Gastrocnemius medialis (tissue), 4 donors: ENCODE results near the gene GPS1. TPM values are rescaled to one million over a fixed set of nuclear protein-coding genes. Genes with fewer than 3 reads are reported as not detected.

Source experiments
- ATAC-seq, 2 donors: fragments of 150-250 bp; one replicate each; pipeline ENCODE4 v1.9.1; 2016
- DNase-seq, 2 donors: peaks; one replicate each; pipeline ENCODE4 v3.0.0-alpha.2; 2019
- H3K27ac ChIP-seq, 4 donors: fragments of 200-600 bp; sonication (generic); 1 replicate in 1 of 4; 2 replicates in 3 of 4; pipeline ENCODE4 v1.5.1; 2016 to 2018; ENCODE audit warnings: mild to moderate bottlenecking in 2 of 4, moderate library complexity in 1 of 4
- H3K27me3 ChIP-seq, 3 donors: fragments of 200-600 bp; sonication (generic) in 2 of 3; 1 replicate in 1 of 3; 2 replicates in 2 of 3; pipeline versions ENCODE4 v1.5.1 to v1.6.0; 2016 to 2019; ENCODE audit warnings: mild to moderate bottlenecking in 1 of 3, moderate library complexity in 1 of 3
- H3K36me3 ChIP-seq, 2 donors: fragments of 200-600 bp; sonication (generic) in 1 of 2; one replicate each; pipeline ENCODE4 v1.5.1; 2017 to 2018
- H3K4me1 ChIP-seq, 2 donors: fragments of 200-600 bp; sonication (generic) in 1 of 2; one replicate each; pipeline ENCODE4 v1.5.1; 2016 to 2017; ENCODE audit warnings: mild to moderate bottlenecking in 2 of 2
- H3K4me3 ChIP-seq, 4 donors: fragments of 200-600 bp; sonication (generic) in 3 of 4; 1 replicate in 1 of 4; 2 replicates in 3 of 4; pipeline ENCODE4 v1.5.1; 2016 to 2019; ENCODE audit warnings: mild to moderate bottlenecking in 2 of 4
- H3K9me3 ChIP-seq, 3 donors: fragments of 200-600 bp; sonication (generic) in 2 of 3; 1 replicate in 1 of 3; 2 replicates in 2 of 3; pipeline ENCODE4 v1.5.1; 2016 to 2019
- POLR2A ChIP-seq, 2 donors: fragments of 450-650 bp; IDR thresholded peaks; one replicate each; pipeline ENCODE4 v1.6.1; 2017; ENCODE audit warnings: antibody characterized with exemption in 2 of 2, mild to moderate bottlenecking in 2 of 2, moderate library complexity in 2 of 2
- in situ Hi-C, 4 donors: fragments of 200-750 bp; cut with MboI; loops; one replicate each; pipeline versions ENCODE4 v1.15.0 to v1.8.0; 2017; ENCODE audit warnings: low sequenced_read_pairs in 4 of 4
- intact Hi-C: fragments of 100-400 bp; cut with DNase I; formaldehyde crosslinking; loops from one replicate; pipeline ENCODE4 v1.15.1; 2023; ENCODE audit warnings: low total_unique reads
- total RNA-seq, 4 donors: library from RNA; depleted of rRNA; stranded (reverse); fragments of >200 nt; gene quantifications; one replicate each; pipeline versions ENCODE4 v1.1.0 to v1.2.3, GENCODE V29; 2016
- TF ChIP-seq, protein P1 (sequence below), 5 experiments: fragments of 450-650 bp in 3 of 5; fragments of 200-600 bp in 2 of 5; sonication (generic) in 2 of 5; IDR thresholded peaks in 4 of 5; conservative IDR thresholded peaks in 1 of 5; 1 replicate in 4 of 5; 2 replicates in 1 of 5; pipeline ENCODE4 v1.5.1; 2016 to 2019; ENCODE audit warnings: antibody characterized with exemption in 5 of 5, mild to moderate bottlenecking in 3 of 5, moderate library complexity in 3 of 5

The GPS1 gene
- total RNA-seq, 4 donors from 2014 or later, result 119 to 174 (median 137) TPM

DNA sequence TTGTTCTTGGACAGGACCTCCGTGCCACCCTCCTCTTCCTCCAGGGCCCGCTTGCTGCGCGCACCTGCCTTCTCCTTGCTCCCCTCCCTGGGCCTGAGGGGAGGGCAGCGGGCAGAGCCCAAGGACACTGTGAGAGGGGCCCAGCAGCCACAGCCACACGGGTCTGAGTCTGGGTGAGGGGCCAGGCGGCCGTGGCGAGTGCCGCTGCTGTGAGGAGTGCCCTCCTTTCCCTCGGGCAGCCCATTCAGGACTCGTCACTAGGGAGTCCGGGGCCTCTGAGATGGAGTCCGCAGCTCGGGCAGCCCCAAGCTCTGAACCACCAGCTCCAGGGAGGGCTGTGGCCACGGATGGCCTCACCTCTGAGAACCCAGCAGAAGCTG, 8.3 kb downstream of the GPS1 start:
- Histone ChIP-seq H3K27me3 (no peaks in the 10 kb centered on the region), H3K27ac (no peak overlapping the region), H3K4me3 (no peak overlapping the region), H3K36me3 (peaks cover 0 to 77% of the 10 kb centered on the region in 2 donors), H3K4me1 (peaks cover 12 to 14% of the 10 kb centered on the region in 2 donors), H3K9me3 (no peaks in the 10 kb centered on the region)
- TF ChIP-seq, protein P1, sequence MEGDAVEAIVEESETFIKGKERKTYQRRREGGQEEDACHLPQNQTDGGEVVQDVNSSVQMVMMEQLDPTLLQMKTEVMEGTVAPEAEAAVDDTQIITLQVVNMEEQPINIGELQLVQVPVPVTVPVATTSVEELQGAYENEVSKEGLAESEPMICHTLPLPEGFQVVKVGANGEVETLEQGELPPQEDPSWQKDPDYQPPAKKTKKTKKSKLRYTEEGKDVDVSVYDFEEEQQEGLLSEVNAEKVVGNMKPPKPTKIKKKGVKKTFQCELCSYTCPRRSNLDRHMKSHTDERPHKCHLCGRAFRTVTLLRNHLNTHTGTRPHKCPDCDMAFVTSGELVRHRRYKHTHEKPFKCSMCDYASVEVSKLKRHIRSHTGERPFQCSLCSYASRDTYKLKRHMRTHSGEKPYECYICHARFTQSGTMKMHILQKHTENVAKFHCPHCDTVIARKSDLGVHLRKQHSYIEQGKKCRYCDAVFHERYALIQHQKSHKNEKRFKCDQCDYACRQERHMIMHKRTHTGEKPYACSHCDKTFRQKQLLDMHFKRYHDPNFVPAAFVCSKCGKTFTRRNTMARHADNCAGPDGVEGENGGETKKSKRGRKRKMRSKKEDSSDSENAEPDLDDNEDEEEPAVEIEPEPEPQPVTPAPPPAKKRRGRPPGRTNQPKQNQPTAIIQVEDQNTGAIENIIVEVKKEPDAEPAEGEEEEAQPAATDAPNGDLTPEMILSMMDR (IDR thresholded peaks at IDR 0.05 in 4 of 5, conservative IDR thresholded peaks at IDR 0.05 in 1 of 5), result no peak
- in situ Hi-C loops (no loop called here), intact Hi-C loops (no loop called here)
- ATAC-seq (no peak), DNase-seq (no peak)

DNA sequence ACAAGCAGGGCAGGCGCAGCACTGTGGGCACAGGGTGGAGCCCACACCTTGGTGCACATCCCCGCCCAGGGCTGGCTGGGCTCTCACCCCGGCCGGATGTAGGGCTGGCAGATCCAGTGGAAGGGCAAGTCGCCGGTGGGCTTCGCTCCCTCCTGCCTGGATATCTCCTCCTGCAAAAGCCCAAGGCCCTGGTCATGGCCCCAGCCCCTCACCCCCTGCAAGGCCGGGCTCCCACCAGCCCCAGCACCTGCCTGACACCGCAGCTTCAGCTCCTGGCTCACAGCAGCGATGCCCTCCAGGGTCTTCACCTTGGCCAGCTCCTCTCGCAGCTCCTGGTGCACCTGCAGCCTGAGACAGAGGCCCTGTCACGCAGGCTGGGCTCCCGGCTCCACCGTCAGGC, 8.9 kb downstream of the GPS1 start:
- H3K4me1 ChIP-seq, result peaks cover 13 to 18% of the 10 kb centered on the region in 2 donors
- H3K4me3 ChIP-seq, result no peak overlapping the region
- TF ChIP-seq, protein P1 (IDR thresholded peaks at IDR 0.05 in 4 of 5, conservative IDR thresholded peaks at IDR 0.05 in 1 of 5), result no peak
- no peak for TF ChIP-seq POLR2A (IDR thresholded peaks at IDR 0.05)
- intact Hi-C loops (no loop called here), in situ Hi-C loops (no loop called here)
- H3K36me3 ChIP-seq, result peaks cover 0 to 71% of the 10 kb centered on the region in 2 donors
- no peak overlapping the region for H3K27ac ChIP-seq
- H3K27me3 ChIP-seq, result no peaks in the 10 kb centered on the region
- no peaks in the 10 kb centered on the region for H3K9me3 ChIP-seq
- DNase-seq (no peak), ATAC-seq (no peak)

DNA sequence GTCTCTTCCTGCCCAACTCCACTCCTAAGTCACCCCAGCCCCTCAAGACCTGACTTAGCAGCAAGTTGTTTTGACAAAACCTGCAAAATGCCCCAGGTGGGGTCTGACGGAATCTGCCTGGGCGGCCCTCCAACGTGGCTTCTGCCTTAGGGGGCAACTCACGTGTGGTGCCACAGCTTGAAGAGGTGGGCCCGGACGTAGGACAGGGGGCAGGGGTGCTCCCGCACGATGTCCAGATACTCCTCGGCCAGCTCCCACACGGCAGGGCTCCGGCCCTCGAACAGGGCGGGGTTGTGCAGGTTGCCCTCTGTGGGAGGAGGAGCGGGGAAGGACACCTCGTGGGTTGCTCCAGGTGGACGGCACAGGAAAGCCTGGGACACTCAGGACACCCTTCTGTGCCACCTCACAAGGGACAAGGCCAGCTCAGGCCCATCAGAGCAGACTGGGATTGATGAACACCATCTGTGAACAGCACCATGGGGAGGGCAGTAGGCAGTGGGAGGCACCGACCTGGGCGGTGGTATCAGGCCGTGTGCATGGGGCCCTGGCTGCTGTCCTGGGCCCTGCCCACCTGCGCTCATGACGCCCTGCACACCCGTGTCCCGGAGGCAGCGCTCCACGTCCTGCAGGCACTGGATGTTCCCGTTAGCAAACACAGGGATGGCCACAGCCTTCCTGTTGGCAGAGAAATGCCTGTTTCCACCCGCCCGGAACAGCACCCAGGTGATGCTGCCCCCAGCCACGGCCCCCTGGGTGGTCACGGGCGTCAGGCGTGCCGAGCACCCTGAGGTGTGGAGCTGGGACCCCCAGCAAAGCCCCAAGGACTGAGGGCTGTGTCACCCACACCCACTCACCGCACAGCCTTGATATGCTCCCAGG, 9.6 kb downstream of the GPS1 start:
- Histone ChIP-seq H3K4me1 (peaks cover 13 to 23% of the 10 kb centered on the region in 2 donors), H3K36me3 (peaks cover 0 to 64% of the 10 kb centered on the region in 2 donors), H3K27ac (no peak overlapping the region), H3K9me3 (no peaks in the 10 kb centered on the region), H3K4me3 (no peak overlapping the region), H3K27me3 (no peaks in the 10 kb centered on the region)
- intact Hi-C loops, result no loop called here
- in situ Hi-C loops, result no loop called here
- DNase-seq, result no peak
- TF ChIP-seq, protein P1 (IDR thresholded peaks at IDR 0.05 in 4 of 5, conservative IDR thresholded peaks at IDR 0.05 in 1 of 5), result no peak
- no peak for TF ChIP-seq POLR2A (IDR thresholded peaks at IDR 0.05)
- ATAC-seq, result no peak

DNA sequence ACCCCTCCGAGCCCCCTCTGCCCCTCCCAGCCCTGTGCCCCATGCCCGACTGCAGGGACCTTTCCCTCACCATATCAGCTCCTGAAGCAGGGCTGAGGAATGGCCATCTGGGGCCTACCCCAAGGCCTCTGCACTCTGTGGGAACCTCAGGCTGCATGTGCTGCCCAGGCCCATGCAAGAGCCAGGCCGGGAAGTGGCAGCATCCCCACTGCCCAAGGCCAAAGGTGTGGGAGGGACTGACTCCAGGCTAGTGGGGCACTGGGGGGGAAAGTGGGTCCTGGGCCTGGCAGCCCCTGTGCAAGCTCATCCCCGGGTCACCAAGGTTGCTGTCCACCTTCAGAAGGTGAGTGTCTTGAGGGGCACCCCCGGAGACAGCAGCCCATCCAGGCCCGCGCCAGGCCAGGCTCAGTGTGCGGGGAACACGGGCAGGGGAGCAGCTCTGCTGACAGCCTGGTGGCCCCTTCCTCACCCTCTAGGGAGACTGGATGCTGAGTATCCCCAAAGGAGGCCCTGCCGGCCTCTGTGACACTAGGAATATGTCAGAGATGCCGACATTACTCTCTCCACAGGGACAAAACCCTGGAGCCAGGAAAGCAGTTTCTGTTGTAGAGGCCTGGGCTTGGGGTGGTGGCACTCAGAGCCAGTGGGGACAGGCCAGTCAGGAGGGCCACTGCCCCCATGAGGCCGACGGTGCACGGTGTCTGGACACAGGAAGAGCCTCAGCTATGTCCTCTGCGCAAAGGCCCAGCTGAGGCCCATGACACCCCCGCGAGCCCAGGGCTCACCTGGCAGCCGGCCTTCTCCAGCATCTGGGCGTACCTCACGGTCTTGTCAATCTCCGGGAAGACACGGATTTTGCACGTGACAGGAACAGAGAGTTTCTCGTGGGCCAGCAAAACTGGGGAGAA, 10.6 kb downstream of the GPS1 start:
- TF ChIP-seq POLR2A (IDR thresholded peaks at IDR 0.05), result no peak
- TF ChIP-seq, protein P1 (IDR thresholded peaks at IDR 0.05 in 4 of 5, conservative IDR thresholded peaks at IDR 0.05 in 1 of 5), result no peak
- peaks cover 0 to 56% of the 10 kb centered on the region in 2 donors for H3K36me3 ChIP-seq
- no peak overlapping the region for H3K4me3 ChIP-seq
- no peak for ATAC-seq
- H3K27ac ChIP-seq, result no peak overlapping the region
- no peaks in the 10 kb centered on the region for H3K9me3 ChIP-seq
- intact Hi-C loops, result no loop called here
- DNase-seq, result no peak
- H3K4me1 ChIP-seq, result peaks cover 13 to 27% of the 10 kb centered on the region in 2 donors
- H3K27me3 ChIP-seq, result no peaks in the 10 kb centered on the region
- in situ Hi-C loops, result no loop called here
